Osteoblast (primary cell): Measurements from ENCODE around the gene RYR3. TPM values are rescaled to one million over a fixed set of nuclear protein-coding genes. Genes with fewer than 3 reads are reported as not detected.

Source experiments
- DNase-seq: peaks from one replicate; pipeline ENCODE4 v3.0.0; 2011; ENCODE audit warnings: low spot score, mixed read lengths; ENCODE audit not compliant: insufficient read length; ENCODE audit errors: missing footprints
- H2AFZ ChIP-seq: 2 replicates; pipeline ENCODE4 v1.6.0; 2011; ENCODE audit warnings: mild to moderate bottlenecking, low read length
- H3K27ac ChIP-seq: 2 replicates; pipeline ENCODE4 v1.5.1; 2011; ENCODE audit warnings: mild to moderate bottlenecking, low read depth, low read length, moderate library complexity
- H3K27me3 ChIP-seq: 2 replicates; pipeline ENCODE4 v1.6.0; 2012; ENCODE audit warnings: mild to moderate bottlenecking, control low read depth, inconsistent platforms, low read length, moderate library complexity; ENCODE audit not compliant: insufficient read depth
- H3K36me3 ChIP-seq: 2 replicates; pipeline ENCODE4 v1.5.1; 2011; ENCODE audit warnings: mild to moderate bottlenecking, low read length, control low read depth, moderate library complexity; ENCODE audit not compliant: insufficient read depth
- H3K4me1 ChIP-seq: 2 replicates; pipeline ENCODE4 v1.5.1; 2011; ENCODE audit warnings: mild to moderate bottlenecking, low read length, control low read depth, moderate library complexity; ENCODE audit not compliant: insufficient read depth
- H3K4me2 ChIP-seq: 2 replicates; pipeline ENCODE4 v1.6.0; 2011; ENCODE audit warnings: mild to moderate bottlenecking, low read length; ENCODE audit not compliant: insufficient read depth
- H3K4me3 ChIP-seq: fragments of 200-600 bp; sonication (generic); 3 replicates; pipeline ENCODE4 v1.5.1; 2012; ENCODE audit warnings: mild to moderate bottlenecking, low read length, inconsistent platforms; ENCODE audit not compliant: insufficient read depth
- H3K79me2 ChIP-seq: 2 replicates; pipeline ENCODE4 v1.6.0; 2012; ENCODE audit warnings: mild to moderate bottlenecking, low read length, control low read depth, inconsistent platforms; ENCODE audit not compliant: insufficient read depth
- H3K9me3 ChIP-seq: 2 replicates; pipeline ENCODE4 v1.5.1; 2011; ENCODE audit warnings: low read depth, low read length, control low read depth
- H4K20me1 ChIP-seq: 2 replicates; pipeline ENCODE4 v1.6.0; 2012; ENCODE audit warnings: mild to moderate bottlenecking, low read length, control low read depth; ENCODE audit not compliant: insufficient read depth
- CTCF ChIP-seq: IDR thresholded peaks from 2 replicates; pipeline ENCODE4 v1.5.1; 2011; ENCODE audit warnings: mild to moderate bottlenecking, low read depth, low read length, moderate library complexity; ENCODE audit errors: extremely low read depth
- total RNA-seq: library from RNA; depleted of rRNA; stranded (reverse); fragments of >200 nt; gene quantifications from 2 replicates; pipeline ENCODE4 v1.2.3, GENCODE V29; 2012

Gene RYR3
- total RNA-seq, 1 donor = not detected

- no peaks in the 10 kb centered on the region for H4K20me1 ChIP-seq
- no peak for DNase-seq
- H3K36me3 ChIP-seq = no peaks in the 10 kb centered on the region
- H3K4me2 ChIP-seq = no peak overlapping the region
- H2AFZ ChIP-seq = no peak overlapping the region
- no peaks in the 10 kb centered on the region for H3K9me3 ChIP-seq
- no peaks in the 10 kb centered on the region for H3K27me3 ChIP-seq
- no peak overlapping the region for H3K27ac ChIP-seq
- H3K79me2 ChIP-seq = no peaks in the 10 kb centered on the region
- H3K4me1 ChIP-seq = peaks cover 12% of the 10 kb centered on the region
- TF ChIP-seq CTCF = no peak
- no peak overlapping the region for H3K4me3 ChIP-seq
These were observed 549.3 kb downstream of the RYR3 start for GRCh38 chr15:33859992-33860545.

GRCh38 chr15:33860754-33861153, 550.0 kb downstream of the RYR3 start:
- Histone ChIP-seq H3K4me2 (peak overlapping the region; percentile 8), H3K9me3 (no peaks in the 10 kb centered on the region), H4K20me1 (no peaks in the 10 kb centered on the region), H3K27ac (no peak overlapping the region), H3K27me3 (no peaks in the 10 kb centered on the region), H3K4me1 (peaks cover 13% of the 10 kb centered on the region), H3K36me3 (no peaks in the 10 kb centered on the region), H3K79me2 (no peaks in the 10 kb centered on the region), H2AFZ (no peak overlapping the region), H3K4me3 (no peak overlapping the region)
- TF ChIP-seq CTCF = no peak
- DNase-seq = peak; percentile 80

- Histone ChIP-seq H2AFZ (no peak overlapping the region), H4K20me1 (no peaks in the 10 kb centered on the region), H3K4me3 (no peak overlapping the region), H3K27ac (no peak overlapping the region), H3K9me3 (no peaks in the 10 kb centered on the region), H3K79me2 (no peaks in the 10 kb centered on the region), H3K4me2 (no peak overlapping the region), H3K27me3 (no peaks in the 10 kb centered on the region), H3K36me3 (peaks cover 5% of the 10 kb centered on the region), H3K4me1 (peaks cover 16% of the 10 kb centered on the region)
- no peak for TF ChIP-seq CTCF
- DNase-seq = no peak
These were observed 553.8 kb downstream of the RYR3 start for GRCh38 chr15:33864360-33865075.

GRCh38 chr15:33865416-33865815, 554.6 kb downstream of the RYR3 start:
- H3K4me2 ChIP-seq = no peak overlapping the region

More at GRCh38 chr15:33865416-33865815, 554.6 kb downstream of the RYR3 start:
- no peak overlapping the region for H3K4me3 ChIP-seq
- no peak overlapping the region for H2AFZ ChIP-seq
- H3K27ac ChIP-seq = no peak overlapping the region
- H3K27me3 ChIP-seq = no peaks in the 10 kb centered on the region
- peaks cover 5% of the 10 kb centered on the region for H3K36me3 ChIP-seq
- DNase-seq = no peak
- H3K9me3 ChIP-seq = no peaks in the 10 kb centered on the region
- H3K4me1 ChIP-seq = peaks cover 16% of the 10 kb centered on the region
- no peaks in the 10 kb centered on the region for H4K20me1 ChIP-seq
- TF ChIP-seq CTCF = no peak
- no peaks in the 10 kb centered on the region for H3K79me2 ChIP-seq
